Epithelial cell of esophagus (primary cell): ENCODE data around the gene RPS21.

Experiments
- DNase-seq: peaks from one replicate; pipeline ENCODE4 v3.0.0; 2010; ENCODE audit warnings: low read depth
- H3K4me3 ChIP-seq: 2 replicates; pipeline ENCODE4 v1.5.1; 2011; ENCODE audit warnings: mild to moderate bottlenecking, low read length, control low read depth
- TF ChIP-seq, protein P1 (sequence below): IDR thresholded peaks from 2 replicates; pipeline ENCODE4 v1.5.1; 2011; ENCODE audit warnings: low read depth, mild to moderate bottlenecking, low read length, control low read depth, inconsistent platforms; ENCODE audit not compliant: insufficient read depth; ENCODE audit errors: missing control alignments

Gene RPS21

DNA sequence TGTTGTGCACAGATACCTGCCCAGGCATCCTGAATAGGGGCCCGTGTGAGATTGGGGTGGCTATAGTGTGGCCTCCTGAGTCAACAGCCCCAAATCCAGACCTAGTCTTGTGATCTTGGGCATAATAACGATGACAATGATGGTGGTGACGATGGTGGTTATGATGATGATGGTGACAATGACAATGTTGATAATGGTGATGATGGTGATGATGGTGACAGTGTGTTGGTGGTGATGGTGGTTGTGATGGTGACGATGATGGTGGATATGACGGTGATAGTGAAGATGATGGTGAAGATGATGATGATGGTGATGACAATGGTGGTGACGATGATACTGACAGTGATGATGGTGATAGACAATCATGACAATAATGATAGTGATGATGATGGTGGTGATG lies 5.1 kb upstream of the RPS21 start:
- no peak for DNase-seq
- TF ChIP-seq, protein P1, sequence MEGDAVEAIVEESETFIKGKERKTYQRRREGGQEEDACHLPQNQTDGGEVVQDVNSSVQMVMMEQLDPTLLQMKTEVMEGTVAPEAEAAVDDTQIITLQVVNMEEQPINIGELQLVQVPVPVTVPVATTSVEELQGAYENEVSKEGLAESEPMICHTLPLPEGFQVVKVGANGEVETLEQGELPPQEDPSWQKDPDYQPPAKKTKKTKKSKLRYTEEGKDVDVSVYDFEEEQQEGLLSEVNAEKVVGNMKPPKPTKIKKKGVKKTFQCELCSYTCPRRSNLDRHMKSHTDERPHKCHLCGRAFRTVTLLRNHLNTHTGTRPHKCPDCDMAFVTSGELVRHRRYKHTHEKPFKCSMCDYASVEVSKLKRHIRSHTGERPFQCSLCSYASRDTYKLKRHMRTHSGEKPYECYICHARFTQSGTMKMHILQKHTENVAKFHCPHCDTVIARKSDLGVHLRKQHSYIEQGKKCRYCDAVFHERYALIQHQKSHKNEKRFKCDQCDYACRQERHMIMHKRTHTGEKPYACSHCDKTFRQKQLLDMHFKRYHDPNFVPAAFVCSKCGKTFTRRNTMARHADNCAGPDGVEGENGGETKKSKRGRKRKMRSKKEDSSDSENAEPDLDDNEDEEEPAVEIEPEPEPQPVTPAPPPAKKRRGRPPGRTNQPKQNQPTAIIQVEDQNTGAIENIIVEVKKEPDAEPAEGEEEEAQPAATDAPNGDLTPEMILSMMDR: no peak
- H3K4me3 ChIP-seq: no peak overlapping the region

DNA sequence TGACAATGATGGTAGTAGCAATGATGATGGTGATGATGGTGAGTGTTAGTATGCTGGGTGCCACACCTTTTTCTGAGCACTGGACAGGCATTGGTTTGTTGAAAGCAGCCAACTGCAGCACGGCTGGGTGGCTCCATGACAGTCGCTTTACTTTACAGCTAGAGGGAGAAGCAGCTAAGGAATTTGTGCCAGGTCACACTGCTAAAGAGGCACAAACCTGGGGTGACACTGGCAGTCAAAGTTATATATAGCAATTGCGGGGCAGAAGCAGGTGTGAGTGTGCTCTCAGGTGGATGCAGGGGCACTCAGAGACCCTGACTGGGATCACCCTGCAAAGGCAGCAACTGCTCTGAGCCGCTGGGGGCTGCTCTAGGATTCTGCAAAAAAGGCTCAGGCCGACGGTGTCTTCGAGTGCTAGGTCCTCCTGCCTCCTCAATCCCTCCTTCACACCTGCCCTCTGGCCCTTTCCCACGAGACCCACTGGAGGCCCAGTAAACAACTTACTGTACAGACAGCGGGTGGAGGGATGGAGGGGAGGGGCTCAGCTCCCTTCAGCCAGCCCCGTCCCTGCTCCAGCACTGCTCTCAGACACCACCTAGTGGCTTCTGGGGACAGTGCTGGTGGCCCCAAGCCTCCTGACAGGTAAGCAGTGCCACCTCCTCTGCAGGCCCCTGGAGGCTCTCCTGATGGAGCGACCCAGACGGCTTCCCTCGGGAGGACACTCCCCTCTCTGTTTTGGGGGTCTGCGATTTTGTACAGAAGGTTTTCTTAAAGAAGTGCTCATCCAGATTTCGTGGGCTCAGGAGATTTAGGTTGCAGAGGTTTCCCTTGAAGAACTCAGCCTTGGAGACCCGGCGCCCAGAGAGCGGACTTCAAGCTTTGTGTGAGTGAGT lies 4.4 kb upstream of the RPS21 start:
- H3K4me3 ChIP-seq: no peak overlapping the region
- DNase-seq: peak; percentile 88
- TF ChIP-seq, protein P1: peak; percentile 96

DNA sequence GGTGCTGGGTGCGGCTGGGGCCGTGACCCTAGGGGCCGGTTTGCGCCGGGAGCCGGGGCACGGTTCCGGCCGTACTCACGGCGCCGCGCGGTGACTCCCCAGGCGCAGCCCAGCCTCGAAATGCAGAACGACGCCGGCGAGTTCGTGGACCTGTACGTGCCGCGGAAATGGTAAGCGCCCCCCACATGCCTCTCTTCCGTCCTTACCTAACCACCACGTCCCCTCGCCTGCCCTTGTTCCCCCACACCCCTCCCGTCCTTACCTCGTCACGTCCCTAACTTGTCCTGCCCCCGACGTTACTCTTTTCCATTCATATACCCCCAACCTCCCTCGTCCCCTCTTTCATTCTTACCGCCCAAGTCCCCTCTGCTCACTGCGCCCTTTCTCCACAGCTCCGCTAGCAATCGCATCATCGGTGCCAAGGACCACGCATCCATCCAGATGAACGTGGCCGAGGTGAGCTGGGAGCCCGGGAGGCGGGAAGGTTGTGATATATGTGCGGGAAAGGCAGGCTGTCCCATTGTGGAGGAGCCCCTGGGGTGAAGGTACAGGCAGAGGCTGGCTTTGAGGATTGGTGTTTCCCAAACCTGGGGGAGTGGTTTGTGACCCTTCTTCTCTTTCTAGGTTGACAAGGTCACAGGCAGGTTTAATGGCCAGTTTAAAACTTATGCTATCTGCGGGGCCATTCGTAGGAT lies 463 bp downstream of the RPS21 start:
- peak overlapping the region; percentile 98 for H3K4me3 ChIP-seq
- TF ChIP-seq, protein P1: no peak
- DNase-seq: no peak

DNA sequence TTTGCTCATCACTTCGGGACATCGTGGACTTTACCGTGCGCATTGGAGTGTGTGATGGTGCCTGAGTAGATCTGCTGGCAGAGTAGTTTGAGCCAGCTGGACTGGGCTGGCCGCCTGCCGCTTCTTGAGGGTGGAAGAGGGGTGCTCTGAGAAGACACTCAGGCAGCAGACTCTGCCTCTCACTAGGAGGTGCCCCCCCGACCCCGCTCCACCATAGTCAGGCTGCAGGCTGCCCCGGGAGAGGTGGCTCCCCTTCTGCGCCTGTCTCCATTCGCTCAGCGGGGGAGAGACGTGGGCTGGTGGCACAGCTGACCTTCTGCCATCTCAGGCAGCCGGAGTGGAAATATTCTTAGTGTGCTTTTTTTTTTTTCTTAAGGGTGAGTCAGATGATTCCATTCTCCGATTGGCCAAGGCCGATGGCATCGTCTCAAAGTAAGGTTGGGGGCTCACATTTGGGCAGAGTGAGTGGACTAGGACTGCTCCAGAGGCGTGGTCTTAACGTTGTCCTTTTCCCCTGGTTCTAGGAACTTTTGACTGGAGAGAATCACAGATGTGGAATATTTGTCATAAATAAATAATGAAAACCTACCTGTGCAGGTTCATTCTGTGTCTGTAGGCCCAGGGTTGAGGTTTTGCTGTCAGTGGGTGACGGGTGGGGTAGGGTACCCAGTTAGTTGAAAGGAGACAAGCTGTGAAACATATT lies 1.2 kb downstream of the RPS21 start:
- peak overlapping the region; percentile 98 for H3K4me3 ChIP-seq
- DNase-seq: no peak
- TF ChIP-seq, protein P1: no peak

DNA sequence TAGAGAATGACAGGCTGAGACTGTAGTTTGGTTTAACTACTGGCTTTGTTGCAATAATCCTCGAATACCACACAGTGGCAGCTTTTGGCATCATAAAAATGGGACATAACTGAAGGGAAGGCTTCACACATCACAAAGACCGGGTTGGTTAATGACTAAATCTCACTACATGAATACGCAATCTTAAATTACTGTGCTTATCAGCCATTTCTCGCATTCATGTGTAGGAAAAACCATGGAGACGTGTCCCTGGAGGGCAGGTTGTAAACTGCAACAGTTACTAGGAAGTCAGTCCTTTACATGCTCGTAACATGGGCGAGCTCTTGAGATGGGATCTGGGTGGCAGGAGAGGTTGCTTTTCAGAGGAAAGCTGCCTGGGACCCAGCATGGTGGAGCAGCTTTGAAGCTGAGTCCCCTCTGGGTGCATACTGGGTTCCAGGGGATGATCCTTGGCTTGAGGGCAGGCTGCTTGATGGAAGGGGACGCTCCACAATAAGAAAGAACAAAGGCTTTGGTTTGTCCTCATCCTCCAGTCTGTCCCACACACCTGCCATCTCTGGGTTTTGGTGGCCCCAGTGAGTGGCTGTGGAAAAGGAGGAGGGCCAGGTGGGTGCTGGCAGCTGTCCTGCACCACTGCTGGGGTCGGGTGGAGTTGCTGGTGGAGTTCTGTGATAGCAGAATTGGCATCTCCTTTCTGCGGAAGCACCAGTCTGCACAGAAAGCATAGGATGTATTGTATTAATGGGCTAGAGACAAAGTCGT lies 2.1 kb downstream of the RPS21 start:
- no peak overlapping the region for H3K4me3 ChIP-seq
- TF ChIP-seq, protein P1: no peak

DNA sequence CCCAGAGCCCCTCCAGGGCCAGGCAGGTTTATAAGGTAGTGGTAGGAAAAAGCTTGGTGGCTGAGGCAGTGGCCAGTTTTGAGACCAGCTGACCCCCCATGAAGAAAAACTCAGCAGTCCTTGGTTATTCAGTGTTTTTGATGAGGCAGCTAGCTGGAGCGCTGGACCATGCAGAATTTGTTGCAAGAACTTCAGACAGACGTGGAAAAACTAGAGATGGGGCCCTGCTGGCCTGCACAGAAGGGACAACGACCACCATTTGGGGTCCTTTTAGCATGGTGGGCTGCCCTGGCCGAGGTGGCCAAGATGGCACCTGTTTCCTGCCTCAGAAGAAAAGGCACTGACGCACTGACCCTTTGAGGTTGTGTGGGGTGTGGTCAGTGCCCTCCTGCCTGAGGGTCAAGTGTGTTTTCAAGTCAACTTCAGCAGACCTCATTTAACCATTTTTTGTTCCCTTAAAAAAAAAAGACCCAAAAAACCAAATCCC lies 2.7 kb downstream of the RPS21 start:
- TF ChIP-seq, protein P1: no peak
- no peak for DNase-seq

More for the DNA sequence above, 2.1 kb downstream of the RPS21 start:
- DNase-seq: no peak

More for the DNA sequence above, 2.7 kb downstream of the RPS21 start:
- H3K4me3 ChIP-seq: no peak overlapping the region
